ENCODE data around the gene TTC27. TPM values are rescaled to one million over a fixed set of nuclear protein-coding genes. Genes with fewer than 3 reads are reported as not detected.

TTC27 gene
- total RNA-seq, 1 experiment from 2014 or later = 27.4 TPM

GRCh38 chr2:32668254-32668653, 40.4 kb downstream of the TTC27 start:
- no peak for DNase-seq (ENCODE audit: low read depth)

- no peak for DNase-seq (ENCODE audit: low read depth)
Measured at GRCh38 chr2:32671885-32672533, 44.2 kb downstream of the TTC27 start.

- DNase-seq (ENCODE audit: low read depth) = peak; percentile 13
Measured at GRCh38 chr2:32678825-32679224, 51.0 kb downstream of the TTC27 start.

- no peak for DNase-seq (ENCODE audit: low read depth)
Measured at GRCh38 chr2:32680942-32681341, 53.1 kb downstream of the TTC27 start.

- no peak for DNase-seq (ENCODE audit: low read depth)
Measured at GRCh38 chr2:32683520-32684086, 55.8 kb downstream of the TTC27 start.

- peak; percentile 67 for DNase-seq (ENCODE audit: low read depth)
Measured at GRCh38 chr2:32688541-32688940, 60.7 kb downstream of the TTC27 start.

- no peak for DNase-seq (ENCODE audit: low read depth)
Measured at GRCh38 chr2:32691678-32692077, 63.8 kb downstream of the TTC27 start.

- no peak for DNase-seq (ENCODE audit: low read depth)
Measured at GRCh38 chr2:32696439-32696838, 68.6 kb downstream of the TTC27 start.

GRCh38 chr2:32697156-32697555, 69.3 kb downstream of the TTC27 start:
- peak; percentile 65 for DNase-seq (ENCODE audit: low read depth)

- DNase-seq (ENCODE audit: low read depth) = no peak
Measured at GRCh38 chr2:32699151-32699550, 71.3 kb downstream of the TTC27 start.

GRCh38 chr2:32701806-32702205, 74.0 kb downstream of the TTC27 start:
- no peak for DNase-seq (ENCODE audit: low read depth)

GRCh38 chr2:32702303-32703064, 74.6 kb downstream of the TTC27 start:
- DNase-seq (ENCODE audit: low read depth) = no peak

GRCh38 chr2:32706815-32707579, 79.1 kb downstream of the TTC27 start:
- DNase-seq (ENCODE audit: low read depth) = no peak

- DNase-seq (ENCODE audit: low read depth) = peak; percentile 56
Measured at GRCh38 chr2:32711219-32711618, 83.4 kb downstream of the TTC27 start.

GRCh38 chr2:32711908-32712501, 84.2 kb downstream of the TTC27 start:
- no peak for DNase-seq (ENCODE audit: low read depth)

GRCh38 chr2:32712870-32713269, 85.0 kb downstream of the TTC27 start:
- no peak for DNase-seq (ENCODE audit: low read depth)

- DNase-seq (ENCODE audit: low read depth) = no peak
Measured at GRCh38 chr2:32714521-32714920, 86.7 kb downstream of the TTC27 start.

- no peak for DNase-seq (ENCODE audit: low read depth)
Measured at GRCh38 chr2:32715391-32715841, 87.6 kb downstream of the TTC27 start.

- no peak for DNase-seq (ENCODE audit: low read depth)
Measured at GRCh38 chr2:32715981-32716380, 88.1 kb downstream of the TTC27 start.

GRCh38 chr2:32716598-32716997, 88.7 kb downstream of the TTC27 start:
- no peak for DNase-seq (ENCODE audit: low read depth)

GRCh38 chr2:32718752-32719151, 90.9 kb downstream of the TTC27 start:
- DNase-seq (ENCODE audit: low read depth) = no peak

- DNase-seq (ENCODE audit: low read depth) = no peak
Measured at GRCh38 chr2:32719430-32719829, 91.6 kb downstream of the TTC27 start.

All from RPMI7951 (cell line).